Stimulated activated CD4-positive, alpha-beta T cell treated with anti-CD3 and anti-CD28 coated beads, Interleukin-4, amount 100 ng/mL, for 4 hours (primary cell): ENCODE results near the gene FAM149B1.
"Not testable (repeated sequence)": the region's sequence is repeated elsewhere in the genome, so short reads cannot be mapped to it uniquely, and the experiment has no call there.

ENCODE experiments used
- DNase-seq, 2 experiments: peaks; one replicate each; pipeline ENCODE4 v3.0.0-alpha.2; 2020

The FAM149B1 gene

DNA sequence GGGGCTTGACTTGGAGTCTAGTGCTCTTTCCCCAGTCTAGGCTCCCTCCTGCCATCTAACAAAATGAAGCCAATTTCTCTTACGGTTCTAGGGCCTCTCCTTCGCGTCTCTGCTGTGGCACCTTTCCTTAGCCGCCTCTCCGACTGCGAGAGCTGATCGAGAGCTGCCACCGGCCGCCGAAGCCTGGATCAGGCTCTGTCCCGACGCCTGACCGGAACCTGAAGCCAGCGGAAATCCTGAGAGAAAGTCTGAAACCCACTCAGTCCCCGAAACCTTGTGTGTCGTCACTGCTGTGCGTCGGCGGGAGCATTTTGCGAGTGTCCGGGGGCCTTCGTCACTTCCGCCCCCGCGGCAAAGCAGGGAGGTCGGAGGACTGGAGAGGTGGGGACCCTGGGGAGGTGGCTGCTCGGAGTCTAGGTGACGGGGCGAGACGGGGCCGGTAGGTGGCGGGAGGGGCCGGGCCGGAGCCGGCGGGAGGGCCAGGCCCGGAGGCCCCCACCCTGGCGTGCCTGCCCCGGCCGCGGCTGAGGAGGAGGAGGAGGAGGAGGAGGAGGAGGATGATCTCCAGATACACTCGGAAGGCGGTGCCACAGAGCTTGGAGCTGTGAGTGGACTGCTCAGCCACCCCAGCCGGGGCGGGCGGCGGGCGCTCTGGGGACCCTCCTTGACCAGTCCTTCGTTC, at the start of gene FAM149B1, which contains the start of gene ECD:
FAM149B1 (plus strand) TSS at position 337 of the 682 bp plus-strand sequence; CDS start at position 558, 221 bp downstream.
ECD (minus strand) TSS at position 226 of the 682 bp plus-strand sequence. CDS start 4,071 bp downstream, outside the sequence.
- DNase-seq: peak; percentile 89 to 91

DNA sequence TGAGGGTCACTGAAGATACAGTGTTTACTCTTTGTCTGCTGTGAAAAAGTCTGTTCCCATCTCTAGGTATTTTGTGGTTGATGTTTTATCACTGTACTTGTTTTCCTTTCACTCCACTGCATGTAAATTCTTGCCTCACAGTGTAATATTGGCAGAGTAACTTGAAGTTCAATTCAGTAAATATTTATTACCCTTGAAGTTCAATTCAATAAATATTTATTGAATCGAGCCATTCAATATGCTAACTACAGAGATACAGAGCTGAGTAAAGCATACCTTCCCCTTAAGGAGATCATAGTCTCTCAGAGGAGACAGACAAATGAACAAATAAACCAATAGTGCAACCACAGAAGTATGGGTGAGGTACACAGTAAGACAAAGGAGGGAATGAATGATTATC, 48.5 kb upstream of the FAM149B1 start:
- no peak for DNase-seq

DNA sequence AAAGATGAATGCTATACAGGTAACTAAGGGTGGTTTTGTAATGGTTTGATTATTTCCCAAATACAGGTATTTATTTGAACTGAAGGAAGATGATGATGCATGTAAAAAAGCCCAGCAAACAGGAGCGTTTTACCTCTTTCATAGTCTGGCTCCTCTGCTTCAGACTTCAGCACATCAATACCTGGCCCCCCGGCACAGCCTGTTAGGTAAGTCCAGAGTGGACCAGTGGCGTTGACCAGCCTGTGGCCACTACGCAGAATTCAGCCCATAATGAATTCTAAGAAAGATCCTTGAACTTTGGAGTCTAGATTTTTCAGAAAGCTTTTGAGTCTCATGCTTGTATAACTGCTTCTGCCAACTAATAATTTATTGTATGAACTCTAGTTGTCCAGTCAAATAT, 48.0 kb upstream of the FAM149B1 start:
- DNase-seq: no peak

DNA sequence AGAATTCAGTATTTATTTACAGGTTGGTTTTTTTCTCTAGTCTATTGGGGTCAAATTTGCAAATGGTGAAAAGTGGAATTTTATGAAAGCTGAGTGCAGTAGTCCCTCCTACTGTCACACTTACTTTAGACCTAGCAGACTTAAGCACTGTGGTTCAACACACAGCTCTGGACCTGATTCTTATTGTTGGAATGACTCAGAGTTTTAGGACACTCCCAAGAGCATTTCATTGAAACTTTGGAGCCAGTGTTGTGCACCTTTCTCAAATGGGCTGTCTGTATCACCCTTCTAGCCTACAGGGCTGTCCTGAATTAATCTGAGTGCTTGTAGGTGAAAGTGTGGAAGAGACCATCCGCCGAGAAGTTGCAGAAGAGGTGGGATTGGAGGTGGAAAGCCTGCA, 41.6 kb upstream of the FAM149B1 start:
- DNase-seq: no peak

DNA sequence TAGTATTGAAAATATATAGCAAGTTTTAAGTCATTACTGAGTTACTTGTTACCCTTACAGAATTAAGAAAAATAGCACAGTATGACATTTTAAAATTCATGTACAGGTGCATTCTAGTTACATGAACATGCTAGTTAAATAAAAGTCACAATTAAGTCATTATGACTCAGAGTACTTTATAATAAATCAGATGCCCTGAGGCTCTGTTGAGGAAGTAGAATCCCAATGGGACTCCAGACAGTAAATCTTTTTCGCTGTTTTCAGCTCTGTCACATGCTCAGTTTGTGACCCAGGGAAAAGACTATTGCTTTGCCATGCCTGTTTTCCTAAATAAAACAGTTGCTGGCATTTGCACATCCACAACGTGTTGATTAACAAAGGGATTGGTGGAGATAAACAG, 36.6 kb upstream of the FAM149B1 start:
- no peak for DNase-seq

DNA sequence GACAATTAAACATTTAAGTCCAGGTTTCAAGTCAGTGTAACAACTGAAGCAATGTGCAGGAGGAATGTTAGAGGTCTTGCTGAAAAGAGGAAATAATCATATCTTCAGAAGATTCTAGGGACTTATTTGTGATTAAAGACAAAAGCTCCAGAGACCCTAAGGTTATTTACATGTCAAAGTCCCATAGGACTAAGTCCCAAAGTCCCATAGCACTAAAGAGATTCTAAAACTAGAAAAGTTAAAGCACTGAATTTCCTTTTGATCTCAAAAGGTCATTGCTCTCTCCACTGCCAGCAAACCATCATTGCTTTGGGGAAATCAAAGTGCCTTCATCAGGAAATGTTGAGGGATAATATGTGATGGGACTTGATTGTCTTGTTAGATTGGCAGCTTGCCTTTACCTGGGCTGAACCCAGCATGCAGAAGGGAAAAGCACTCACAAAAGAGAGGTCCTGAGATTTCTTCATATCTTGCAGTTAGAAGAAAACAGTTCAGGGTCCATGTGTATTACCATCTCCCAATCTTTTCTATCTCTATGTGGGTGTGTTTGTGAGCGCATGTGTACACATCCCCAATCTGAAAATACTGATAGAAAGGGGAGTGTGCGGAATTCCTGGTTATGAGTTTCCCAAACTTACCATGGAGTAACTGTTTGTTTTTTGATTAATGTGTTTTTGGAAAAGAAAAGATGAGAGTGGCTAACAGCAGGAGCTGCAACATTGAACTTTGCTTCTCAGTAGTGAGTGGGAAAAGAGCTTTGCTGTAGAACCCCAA, 35.8 kb upstream of the FAM149B1 start:
- no peak for DNase-seq

DNA sequence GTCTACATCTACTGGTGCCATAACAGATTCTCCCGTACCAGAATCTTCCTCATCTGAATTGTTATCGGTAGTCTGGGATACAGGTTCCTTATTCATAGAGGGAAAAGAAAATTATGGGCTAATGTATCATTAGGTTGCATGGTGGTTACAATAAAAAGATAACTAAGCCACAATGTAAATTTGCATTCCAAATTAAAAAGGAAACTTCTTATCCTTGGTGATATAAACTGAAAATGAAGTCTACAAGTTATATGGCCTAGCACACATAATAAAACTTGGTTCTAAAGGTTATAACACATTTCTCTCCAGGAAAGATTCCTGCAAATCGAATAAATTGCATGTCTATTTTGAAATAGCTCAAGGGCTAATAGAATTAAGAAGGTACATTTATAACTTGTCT, 33.2 kb upstream of the FAM149B1 start:
- no peak for DNase-seq

DNA sequence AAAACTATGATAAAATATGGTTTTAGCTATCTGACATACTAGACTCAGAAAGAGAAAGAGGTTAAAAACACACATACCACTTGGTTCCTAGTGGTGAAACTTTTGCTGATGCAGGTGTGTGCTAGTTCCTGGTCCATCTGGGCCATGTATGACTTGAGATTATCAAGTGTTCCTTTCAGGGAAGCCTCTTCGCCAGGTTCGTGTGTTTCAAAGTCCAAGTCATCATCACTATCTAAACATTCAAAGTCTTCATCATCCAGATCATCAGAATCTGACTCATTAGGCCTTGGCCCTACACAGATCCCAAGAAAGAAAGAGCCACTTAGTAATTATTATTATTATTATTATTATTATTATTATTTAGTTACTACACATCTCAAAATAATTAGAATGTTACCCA, 31.3 kb upstream of the FAM149B1 start:
- DNase-seq: no peak

DNA sequence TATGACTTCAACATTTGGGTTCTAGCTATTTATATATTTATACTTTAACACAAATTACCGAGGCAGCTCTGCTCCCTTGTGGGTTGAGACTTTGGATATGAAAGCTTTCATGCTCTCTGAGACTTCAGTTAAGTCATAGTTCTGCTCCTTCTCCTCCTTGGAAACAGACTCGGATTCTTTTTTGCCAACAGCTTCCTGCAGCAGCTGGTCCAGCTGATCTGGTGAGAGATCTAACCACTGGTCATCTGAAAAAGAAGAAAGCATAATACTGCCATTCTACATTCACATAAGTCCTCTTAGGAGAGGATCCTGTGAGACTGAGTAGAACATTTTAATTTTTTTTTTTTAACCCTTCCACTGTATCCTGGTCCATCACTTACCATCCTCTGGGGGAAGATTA, 28.7 kb upstream of the FAM149B1 start:
- DNase-seq: no peak

DNA sequence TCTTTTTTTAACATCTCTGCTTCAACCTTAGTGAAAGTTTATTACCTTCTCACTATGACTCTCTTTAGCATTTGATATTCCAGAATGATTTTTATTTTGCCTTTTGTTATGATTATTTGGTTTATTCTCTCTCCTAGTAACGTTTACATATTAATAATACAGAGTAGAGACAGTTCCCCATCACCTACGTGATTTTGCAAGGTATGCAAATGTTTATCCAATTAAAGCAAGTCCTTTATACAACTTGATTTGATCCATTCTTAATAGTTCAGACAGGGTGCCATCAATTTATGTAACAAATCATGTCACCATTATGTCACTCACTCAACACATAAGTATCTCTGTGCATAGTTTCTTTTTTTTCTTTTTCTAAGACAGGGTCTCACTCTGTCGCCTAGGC, 26.3 kb upstream of the FAM149B1 start:
- no peak for DNase-seq

DNA sequence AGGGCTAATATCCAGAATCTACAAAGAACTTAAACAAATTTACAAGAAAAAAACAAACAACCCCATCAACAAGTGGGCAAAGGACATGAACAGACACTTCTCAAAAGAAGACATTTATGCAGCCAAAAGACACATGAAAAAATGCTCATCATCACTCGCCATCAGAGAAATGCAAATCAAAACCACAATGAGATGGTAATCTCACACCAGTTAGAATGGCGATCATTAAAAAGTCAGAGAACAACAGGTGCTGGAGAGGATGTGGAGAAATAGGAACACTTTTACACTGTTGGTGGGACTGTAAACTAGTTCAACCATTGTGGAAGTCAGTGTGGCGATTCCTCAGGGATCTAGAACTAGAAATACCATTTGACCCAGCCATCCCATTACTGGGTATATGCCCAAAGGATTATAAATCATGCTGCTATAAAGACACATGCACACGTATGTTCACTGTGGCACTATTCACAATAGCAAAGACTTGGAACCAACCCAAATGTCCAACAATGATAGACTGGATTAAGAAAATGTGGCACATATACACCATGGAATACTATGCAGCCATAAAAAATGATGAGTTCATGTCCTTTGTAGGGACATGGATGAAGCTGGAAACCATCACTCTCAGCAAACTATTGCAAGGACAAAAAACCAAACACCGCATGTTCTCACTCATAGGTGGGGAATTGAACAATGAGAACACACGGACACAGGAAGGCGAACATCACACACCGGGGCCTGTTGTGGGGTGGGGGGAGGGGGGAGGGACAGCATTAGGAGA, 17.1 kb upstream of the FAM149B1 start:
- not testable (repeated sequence) for DNase-seq

DNA sequence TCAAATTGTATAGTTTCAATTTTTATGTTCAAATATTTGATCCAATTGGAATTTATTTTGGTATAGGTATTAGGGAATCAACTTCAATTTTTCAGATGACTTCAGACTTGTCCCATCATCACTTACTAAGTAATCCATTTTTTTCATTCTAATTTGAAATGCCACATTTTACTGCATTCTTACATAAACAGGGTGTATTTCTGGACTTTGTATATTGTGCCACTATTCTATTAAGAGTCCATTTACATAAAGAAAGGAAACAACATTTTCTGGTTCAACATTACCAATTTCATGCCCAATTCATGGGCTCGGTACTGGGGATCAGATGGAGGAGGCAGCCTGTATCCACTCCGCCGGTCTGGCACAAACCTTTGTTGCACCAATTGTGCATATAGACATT, 15.9 kb upstream of the FAM149B1 start:
- DNase-seq: no peak

DNA sequence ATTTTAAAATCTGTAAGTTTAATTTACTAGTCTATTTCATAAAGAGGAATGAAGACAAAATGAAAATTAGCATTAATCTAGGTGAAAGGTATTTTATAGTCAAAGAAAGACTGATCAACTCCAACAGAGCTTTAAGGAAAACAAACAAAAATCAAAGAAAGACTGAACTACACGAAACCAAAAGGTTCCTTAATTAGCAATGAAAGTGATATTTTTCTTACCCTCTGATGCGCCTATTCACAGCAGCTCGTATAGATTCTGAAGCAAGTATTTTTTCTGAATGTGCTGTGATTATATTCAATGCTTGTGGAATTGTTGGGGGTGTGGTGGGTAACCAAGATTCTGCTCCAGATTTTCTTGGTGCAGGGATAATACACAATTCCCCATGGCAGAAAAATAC, 11.9 kb upstream of the FAM149B1 start:
- DNase-seq: no peak

DNA sequence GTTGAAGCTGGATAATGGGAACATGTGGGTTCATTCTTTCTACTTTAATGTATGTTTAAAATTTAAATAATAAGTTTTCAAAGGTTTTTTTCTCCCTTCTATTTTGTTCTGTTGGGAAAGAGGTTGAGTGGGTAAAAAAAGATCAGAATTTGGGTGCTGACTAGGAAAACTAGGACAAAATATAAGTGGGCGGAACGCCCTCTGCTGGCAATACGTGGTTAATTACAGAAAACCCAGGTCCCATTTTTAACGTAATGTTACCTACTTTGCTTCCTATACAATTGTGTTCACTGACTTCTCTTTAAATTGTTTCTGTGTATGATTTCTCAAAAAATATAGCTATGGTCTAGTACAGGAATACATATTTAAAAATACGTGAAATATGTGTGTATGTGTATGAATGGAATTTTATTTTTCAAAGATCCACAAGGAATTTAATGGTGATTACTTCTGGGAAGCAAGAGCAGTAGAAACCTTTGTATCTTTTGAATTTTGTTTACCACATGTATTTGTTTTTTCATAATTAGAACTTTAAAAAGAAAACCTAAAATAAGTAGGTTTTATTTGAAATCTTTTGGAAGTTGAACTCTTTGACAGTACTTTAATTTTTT, 8.8 kb upstream of the FAM149B1 start:
- DNase-seq: peak; percentile 37 to 39

DNA sequence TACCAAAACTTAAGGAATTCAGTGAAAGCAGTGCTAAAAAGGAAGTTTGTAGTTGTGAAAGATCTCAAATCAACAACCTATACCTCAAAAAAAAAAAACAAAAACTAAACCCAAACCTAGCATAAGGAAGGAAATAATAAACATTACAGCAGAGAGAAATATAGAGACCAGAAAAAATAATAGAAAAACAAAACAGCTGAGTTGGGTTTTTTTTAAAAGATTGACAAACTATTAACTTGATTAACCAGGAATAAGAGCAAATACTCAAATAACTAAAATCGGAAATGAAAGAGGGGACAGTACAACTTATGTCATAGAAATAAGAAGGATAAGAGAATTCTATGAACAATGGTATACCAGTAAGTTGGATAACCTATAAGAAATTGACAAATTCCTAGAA, 6.8 kb upstream of the FAM149B1 start:
- DNase-seq: no peak

DNA sequence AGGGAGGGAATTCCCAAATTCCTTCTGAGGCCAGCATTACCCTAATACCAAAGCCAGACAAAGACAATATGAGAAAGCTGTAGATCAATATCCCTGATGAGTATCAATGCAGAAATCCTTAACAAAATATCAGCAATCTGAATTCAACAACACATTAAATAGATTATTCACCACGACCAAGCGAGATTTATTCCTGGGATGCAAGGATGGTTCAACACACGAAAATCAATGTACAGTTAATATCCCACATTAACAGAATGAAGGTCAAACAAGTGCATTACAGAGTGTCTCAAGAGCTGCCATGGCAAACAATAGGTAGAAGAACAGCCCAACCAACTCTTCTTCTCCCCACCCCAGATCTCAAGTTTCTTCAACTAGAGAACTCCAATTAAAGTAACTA, 6.3 kb upstream of the FAM149B1 start:
- no peak for DNase-seq

DNA sequence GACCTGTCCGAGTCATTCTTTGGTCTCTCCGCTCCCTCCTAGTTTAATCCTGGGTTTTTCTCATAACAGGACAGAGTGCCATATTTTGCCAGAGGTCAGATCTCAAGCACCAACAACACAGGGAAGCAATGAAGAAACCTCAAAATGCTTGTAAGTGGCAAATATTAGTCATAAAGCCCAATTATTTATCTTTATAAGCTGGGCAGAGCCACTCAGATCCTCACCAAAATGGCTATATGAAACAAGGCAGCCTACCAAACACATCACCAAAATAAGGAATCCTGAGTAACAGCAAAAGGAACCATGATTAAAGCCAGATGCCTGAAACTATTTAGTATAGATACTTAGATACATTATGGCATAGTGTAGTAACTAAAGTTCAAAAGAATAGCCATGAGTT, 4.8 kb upstream of the FAM149B1 start:
- no peak for DNase-seq

DNA sequence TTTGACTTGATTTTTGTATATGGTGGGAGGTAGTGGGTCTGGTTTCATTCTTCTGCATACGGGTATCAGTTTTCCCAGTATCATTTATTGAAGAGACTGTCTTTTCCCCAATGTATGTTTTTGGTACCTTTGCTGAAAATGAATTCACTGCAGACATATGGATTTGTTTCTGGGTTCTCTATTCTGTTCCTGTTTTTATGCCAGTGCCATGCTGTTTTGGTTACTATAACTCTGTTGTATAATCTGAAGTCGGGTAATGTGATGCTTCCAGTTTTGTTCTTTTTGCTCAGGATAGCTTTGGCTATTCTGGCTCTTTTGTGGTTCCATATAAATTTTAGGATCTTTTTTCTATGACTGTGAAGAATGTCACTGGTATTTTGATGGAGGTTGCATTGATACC, 947 bp upstream of the FAM149B1 start:
- no peak for DNase-seq

DNA sequence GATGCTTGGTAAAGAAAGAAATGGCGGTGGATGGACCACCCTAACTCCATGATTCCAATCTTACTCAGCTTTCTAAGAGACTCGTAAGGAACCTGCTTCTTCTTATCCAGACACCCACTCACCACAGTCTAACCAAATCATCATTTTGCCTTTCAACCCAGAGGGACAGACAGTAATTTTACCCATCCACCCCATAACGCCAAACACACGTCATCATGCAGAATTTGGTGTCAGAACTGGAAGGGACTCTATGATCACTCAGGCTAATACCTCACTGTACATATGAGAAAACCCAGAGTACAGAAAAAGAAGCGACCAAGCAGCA, 499 bp upstream of the FAM149B1 start:
- peak in 1 of 2 experiments; percentile 46 for DNase-seq

DNA sequence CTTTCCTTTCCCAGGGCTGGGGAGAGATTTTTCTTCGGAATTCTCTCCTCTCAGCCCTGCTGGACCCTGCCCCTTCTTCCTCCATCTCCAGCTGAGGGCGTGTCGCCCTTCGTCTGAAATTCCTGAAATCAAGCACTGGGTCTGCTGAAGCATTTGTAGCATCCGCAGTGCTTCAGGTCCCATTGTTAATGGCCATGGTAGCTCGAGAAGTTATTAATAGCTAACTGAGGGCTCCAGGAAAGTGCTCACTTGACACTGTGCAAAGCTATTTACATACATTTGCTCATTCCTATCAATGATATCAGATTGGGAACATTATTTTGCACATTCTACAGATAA, 515 bp downstream of the FAM149B1 start:
- DNase-seq: no peak

DNA sequence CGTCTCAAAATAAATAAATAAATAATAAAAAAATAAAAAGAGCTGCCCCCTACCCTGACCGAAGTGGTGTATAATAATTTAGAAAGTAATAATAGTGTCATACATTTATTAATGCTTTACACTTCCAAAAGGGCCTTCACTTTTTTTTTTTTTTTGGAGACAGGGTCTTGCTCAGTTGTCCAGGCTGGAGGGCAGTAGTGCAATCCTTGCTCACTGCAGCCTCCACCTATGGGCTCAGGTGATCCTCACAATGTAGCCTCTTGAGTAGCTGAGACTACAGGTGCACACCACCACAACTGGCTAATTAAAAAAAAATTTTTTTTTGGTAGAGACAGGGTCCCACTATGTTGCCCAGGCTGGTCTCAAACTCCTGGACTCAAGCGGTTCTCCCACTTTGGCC, 1.4 kb downstream of the FAM149B1 start:
- DNase-seq: no peak

DNA sequence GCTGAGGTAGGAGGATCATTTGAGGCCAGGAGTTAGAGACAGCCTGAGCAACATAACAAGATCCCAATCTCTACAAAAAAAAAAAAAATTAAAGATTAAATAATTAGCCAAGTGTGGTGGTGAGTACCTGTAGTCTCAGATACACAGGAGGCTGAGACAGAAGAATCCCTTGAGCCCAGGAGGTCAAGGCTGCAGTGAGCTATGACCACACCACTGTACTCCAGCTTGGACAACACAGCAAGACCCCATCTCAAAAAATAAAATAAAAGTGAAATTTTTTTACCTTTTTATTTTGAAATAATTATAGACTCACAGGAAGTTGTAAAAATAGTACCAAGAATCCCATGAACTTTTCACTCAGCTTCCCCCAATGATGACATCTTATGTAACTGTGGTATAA, 4.9 kb downstream of the FAM149B1 start:
- DNase-seq: no peak

DNA sequence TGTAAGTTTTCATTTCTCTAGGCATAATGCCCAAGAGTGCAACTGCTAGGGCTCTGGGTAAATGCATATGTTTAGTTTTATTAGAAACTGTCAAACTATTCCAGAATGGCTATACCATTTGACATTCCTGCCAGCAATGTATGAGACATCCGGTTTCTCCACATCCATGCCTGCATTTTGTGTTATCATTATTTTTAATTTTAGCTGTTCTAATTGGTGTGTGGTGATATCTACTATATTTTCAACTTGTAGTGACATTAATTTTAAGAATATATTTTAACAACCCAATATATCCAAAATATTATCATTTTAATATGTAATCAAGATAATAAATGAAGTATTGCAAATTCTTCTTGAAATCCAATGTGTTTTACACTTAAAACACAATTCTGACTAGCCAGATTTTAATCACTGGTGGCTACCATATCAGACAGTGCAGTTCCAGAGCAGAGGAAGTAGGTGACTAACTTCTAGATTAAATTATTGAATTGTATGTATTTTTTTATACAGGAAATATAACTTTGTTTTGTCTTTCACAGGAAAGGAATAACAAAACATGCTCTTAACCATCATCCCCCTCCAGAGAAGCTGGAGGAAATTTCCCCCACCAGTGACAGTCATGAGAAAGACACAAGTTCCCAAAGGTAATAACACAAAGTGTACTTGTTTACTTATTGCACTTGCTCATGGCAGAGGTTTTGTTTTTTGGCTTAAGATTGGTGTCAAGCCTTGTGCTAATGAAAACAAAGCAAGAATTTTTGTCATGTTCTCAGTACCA, 6.4 kb downstream of the FAM149B1 start:
- no peak for DNase-seq
